NOMO-1 treated with dmso at 0.1 percent for 144 hours (cell line): ENCODE measurements around the gene RNU1-4.
"Not testable (repeated sequence)": the region's sequence is repeated elsewhere in the genome, so short reads cannot be mapped to it uniquely, and the experiment has no call there.

ENCODE experiments used
- DNase-seq: peaks from one replicate; lab custom pipeline; 2025; ENCODE audit not compliant: unreplicated experiment; lab: John Stamatoyannopoulos, UW

The RNU1-4 gene

GRCh38 chr1:16727190-16728111 is 12.9 kb upstream of the RNU1-4 start:
- DNase-seq, result peak; percentile 16

- DNase-seq, result peak; percentile 33
Measured at GRCh38 chr1:16728243-16728949, 11.9 kb upstream of the RNU1-4 start.

DNA sequence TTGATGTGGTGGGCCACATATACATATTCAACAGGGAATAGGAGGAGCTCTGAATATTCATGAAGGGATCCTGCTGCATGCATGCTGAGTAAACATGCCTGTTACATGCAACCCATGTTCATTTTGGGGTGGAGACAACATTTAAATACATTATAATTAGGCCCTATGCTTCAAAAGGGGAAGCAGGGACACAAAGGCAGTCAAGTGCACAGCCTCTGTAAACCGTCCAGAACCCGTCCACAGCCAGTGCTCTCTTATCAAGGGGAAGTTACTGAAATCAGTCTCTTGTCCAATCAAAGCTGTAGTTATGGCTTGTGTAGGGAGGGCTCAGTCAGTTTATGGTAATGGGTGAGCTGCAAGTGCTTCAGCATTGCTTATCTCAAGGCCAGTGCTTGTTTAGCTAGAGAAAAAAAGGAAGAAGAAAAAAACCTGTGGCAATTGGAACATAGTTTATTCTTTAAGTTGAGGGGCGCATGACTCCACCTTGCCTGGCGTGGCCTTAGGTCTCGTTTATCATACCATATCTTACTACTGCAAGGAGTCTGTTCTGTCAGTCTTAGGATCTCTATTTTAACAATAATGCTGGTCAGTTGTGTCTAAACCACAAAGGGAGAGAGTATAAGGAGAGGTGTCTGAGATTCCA is 7.9 kb upstream of the RNU1-4 start:
- DNase-seq, result not testable (repeated sequence)

DNA sequence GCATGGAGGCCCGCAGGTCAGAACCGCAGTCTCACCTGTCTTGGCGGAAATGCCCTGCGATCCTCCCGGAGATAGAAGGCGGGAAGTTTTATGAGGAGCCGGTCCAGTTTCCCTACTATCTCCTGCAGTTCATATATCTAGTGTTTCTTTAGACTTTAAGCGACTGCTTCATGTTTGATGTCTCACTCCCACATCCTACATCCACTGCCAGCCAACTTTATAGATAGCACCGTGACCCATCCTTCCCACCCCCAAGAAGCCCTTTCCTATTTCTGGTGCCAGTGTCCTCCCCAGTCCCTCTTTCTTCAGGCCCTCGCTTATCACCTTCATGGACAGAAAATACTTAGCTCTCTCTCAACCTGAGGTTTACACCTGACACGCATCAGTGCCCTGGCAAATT is 914 bp downstream of the RNU1-4 start:
- not testable (repeated sequence) for DNase-seq

DNA sequence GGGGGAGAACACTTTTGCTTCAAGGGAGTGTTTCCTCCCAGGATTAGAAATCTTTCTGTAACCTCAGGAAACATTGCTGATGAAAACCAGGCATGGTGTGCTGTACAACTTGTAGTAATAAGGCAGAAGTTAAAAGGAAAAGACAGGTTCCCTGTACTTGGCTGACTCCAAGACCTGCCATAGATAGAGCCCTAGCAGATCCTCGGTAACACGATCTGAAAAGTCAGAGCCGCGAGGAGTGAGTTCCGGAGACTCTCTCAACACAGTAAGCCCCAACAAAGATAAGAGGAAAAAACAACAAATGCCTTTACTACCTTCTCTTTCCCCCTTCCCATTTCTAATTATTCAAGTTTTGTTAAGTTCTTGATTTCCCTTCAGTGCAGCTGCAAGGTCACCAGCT is 7.3 kb downstream of the RNU1-4 start:
- DNase-seq, result not testable (repeated sequence)

GRCh38 chr1:16748710-16749109 is 8.4 kb downstream of the RNU1-4 start:
- DNase-seq, result not testable (repeated sequence)

- not testable (repeated sequence) for DNase-seq
Measured at GRCh38 chr1:16749910-16750888, 9.9 kb downstream of the RNU1-4 start.

GRCh38 chr1:16752770-16753169 is 12.5 kb downstream of the RNU1-4 start:
- not testable (repeated sequence) for DNase-seq

GRCh38 chr1:16755385-16755784 is 15.1 kb downstream of the RNU1-4 start:
- not testable (repeated sequence) for DNase-seq

DNA sequence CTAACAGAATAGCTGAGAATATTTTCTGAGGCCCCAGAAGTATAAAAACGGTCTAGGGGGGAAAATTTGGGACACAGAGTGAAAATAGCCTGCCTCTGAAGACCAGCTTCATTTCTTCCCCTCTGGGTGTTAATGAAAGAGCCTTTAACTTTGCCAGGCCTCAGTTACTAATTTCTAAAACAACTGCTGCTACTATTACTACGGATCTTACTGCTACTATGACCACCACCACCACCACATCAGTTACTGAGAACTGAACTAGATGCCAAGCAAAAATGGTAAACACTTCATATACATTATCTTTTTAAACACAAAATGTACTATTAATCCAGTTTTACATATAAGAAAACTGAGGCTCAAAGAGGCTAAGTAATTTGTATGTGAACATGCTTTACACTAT is 15.6 kb downstream of the RNU1-4 start:
- DNase-seq, result not testable (repeated sequence)

GRCh38 chr1:16757574-16757973 is 17.3 kb downstream of the RNU1-4 start:
- DNase-seq, result not testable (repeated sequence)

GRCh38 chr1:16758060-16758459 is 17.7 kb downstream of the RNU1-4 start:
- not testable (repeated sequence) for DNase-seq

DNA sequence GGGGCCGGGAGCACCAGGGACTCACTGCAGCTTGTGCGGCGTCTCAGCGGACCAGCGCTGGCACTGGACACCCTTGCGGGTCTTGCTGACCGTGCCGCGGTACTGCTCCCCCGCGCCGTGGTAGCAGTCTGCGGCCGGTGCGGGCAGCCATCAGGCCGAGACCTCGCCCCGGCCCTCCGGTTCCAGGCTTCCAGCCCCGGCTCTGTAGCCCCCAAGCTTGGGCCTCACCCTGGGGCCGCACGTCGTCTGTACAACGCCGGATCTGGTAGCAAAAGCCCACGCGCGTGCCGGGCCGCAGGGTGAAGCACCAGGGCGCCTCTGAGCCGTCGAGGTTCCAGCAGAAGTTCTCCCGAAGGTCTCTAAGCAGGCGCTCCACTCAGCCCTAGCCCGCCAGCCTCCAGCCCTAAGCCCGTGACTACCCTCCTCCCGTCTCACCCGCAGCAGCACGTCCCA is 18.8 kb downstream of the RNU1-4 start:
- not testable (repeated sequence) for DNase-seq

DNA sequence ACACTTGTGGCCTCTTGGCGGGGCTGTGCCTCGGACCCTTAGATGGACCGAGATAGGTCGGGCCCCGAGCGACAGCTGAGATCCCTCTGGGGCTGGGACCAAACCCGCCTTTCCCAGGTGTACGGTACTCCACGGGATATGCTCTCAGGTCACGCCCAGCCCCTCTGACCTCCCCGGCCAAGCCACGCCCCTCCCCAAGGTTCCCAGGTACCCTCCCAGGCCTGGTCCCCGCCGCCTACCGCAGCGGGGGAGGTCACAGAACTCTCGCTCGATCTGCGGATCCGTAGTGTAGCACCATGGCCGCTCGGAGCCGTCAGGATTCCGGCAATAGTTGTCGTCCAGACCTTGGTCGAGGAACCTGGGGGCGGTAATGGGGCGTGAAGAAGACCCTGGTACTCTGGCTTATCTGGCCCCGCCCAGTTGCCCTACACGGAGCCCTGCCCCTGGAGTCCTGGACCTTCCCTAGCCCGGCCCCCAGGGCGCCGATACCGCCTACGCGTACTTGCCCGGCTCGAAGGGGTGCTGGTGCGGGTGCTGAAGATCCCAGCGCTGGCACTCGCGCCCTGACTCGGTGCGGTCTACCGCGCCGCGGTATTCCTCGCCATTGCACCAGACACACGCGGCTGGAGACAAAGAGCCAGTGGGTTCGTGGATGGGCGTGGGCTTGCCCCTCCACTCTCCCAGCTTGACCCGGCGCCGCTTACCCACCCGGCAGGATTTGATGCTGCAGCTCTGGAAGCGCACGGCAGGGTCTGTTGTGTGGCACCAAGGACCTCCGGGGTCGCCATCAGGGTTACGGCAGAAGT is 19.5 kb downstream of the RNU1-4 start:
- not testable (repeated sequence) for DNase-seq

DNA sequence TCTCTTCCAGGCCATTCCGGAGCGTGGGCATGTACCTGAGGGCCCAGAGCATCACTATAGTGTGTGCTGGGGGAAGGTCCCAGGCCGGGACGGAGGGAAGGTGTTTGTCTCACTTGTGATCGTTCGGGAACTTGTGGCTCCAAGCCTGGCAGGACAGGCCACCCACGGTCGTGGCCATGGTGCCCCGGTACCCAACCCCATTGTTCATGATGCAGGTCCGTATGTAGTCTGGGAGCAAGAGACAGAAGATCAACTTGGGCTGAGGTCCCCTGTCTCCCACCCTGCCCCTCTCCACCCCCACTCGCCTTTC is 20.1 kb downstream of the RNU1-4 start:
- DNase-seq, result not testable (repeated sequence)

- DNase-seq, result not testable (repeated sequence)
Measured at GRCh38 chr1:16760801-16761200, 20.5 kb downstream of the RNU1-4 start.

DNA sequence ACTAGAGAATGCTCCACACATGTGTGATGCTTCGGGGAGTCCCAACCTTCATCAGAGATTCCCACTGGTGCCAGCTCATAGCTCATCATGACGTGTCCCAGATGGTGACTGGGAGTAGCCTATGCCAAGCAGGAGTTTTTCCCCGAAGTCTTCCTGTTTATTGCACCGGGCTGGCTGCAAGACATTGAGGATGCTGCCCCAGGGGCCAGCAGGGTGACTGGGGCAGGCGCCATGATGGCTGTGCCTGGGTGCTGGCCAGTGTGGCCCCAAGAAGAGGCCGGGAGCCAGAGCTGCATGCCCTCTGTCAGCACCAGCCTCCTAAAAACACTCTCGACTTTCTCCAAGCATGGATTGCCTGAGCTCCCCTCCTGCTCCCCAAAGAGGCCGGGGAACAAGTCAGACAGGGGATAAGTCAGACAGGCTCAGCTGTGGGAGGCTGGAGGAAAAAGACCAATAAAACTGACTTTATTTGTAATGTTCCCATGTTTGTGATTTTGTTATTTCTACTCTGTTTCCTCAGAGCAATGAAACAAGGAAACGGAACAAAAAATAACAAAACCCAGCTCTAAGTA is 24.0 kb downstream of the RNU1-4 start:
- DNase-seq, result not testable (repeated sequence)

- not testable (repeated sequence) for DNase-seq
Measured at GRCh38 chr1:16764820-16765655, 24.7 kb downstream of the RNU1-4 start.
